TTC549 (cell line): ENCODE data around the gene SCAF4.
"Not testable (repeated sequence)": the region's sequence is repeated elsewhere in the genome, so short reads cannot be mapped to it uniquely, and the experiment has no call there.

Source experiments
- FAIRE-seq: peaks from 2 replicates; lab custom pipeline; 2012; peaks lifted over from hg19 to GRCh38; lab: Jason Lieb, UNC

The SCAF4 gene

DNA sequence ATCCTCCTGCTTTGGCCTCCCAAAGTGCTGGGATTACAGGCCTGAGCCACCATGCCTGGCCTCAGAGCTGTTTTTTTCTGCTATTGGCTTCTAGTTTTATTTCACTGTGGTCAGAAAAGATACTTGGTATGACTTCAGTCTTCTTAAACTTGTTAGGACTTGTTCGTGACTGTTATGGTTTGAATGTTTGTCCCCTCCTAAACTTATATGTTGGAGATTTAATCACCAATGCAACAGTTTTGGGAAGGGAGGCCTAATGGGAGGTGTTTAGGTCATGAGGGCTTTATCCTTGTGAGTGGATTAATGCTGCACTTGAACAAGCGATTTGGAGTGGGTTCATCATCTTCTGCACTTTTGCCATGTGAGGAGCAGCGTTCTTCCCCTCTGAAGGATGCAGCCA is 96.9 kb downstream of the SCAF4 start:
- FAIRE-seq = no peak

DNA sequence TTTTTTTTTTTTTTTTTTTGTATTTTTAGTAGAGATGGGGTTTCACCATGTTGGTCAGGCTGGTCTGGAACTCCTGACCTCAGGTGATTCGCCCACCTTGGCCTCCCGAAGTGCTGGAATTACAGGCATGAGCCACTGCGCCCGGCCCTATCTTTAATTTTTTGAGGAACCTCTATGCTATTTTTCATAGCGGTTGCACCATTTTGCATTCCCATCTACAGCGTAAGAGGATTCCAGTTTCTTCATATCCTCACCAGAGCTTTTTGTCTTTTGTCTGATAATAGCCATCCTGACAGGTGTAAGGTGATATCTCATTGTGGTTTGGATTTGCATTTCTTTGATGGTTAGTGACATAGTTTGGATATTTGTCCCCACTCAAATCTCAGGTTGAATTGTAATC is 100.0 kb downstream of the SCAF4 start:
- not testable (repeated sequence) for FAIRE-seq

DNA sequence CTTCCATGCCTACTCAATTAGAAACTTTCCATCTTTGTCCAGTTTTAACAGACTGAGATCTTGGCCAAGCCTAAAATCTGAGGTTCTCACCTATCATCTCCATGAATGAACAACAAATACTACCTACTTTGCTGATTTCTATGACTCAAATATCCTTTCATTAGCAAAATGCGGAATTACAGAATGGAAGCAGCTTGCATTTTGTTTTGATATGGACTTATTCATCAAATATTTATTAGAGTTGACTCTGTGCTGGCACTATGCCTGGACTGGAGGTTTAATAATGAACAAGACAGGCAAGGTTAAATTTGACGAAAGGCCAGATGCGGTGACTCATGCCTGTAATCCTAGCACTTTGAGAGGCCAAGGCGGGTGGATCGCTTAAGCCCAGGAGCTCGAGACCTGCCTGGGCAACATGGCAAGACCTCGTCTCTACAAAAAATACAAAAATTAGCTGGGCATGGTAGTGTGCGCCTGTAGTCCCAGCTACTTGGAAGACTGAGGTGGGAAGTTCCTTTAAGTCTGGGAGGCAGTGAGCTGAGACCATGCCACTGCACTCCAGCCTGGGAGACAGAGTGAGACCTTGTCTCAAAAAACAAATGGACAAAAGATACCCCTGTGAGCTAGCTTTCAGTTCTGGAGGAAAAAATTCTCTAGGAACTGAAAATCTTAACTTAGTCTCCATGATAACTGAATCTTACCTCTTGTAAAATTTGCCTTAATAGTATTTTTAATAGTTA is 101.8 kb downstream of the SCAF4 start:
- FAIRE-seq = no peak

DNA sequence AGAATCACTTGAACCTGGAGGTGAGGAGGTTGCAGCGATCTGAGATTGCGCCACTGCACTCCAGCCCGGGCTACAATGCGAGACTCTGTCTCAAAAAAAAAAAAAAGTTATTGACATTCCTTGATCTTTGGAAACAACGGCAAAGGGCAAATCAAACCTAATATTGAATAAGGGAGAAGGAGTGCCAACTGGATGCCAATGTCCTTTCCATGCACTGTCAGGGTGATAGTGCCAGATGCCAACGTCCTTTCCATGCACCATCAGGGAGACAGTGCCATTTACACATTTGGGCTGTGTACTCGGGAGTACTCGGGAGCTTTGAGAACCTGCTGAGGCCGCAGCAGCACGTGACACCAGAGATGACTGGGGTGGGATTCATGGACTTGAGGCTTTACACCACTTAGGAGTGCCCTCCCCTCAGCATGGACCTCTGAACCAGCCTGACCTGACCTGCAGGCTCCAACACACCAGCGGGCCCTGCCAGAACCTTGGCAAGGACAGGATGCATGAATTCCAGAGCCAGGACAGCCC is 106.9 kb downstream of the SCAF4 start:
- FAIRE-seq = no peak

DNA sequence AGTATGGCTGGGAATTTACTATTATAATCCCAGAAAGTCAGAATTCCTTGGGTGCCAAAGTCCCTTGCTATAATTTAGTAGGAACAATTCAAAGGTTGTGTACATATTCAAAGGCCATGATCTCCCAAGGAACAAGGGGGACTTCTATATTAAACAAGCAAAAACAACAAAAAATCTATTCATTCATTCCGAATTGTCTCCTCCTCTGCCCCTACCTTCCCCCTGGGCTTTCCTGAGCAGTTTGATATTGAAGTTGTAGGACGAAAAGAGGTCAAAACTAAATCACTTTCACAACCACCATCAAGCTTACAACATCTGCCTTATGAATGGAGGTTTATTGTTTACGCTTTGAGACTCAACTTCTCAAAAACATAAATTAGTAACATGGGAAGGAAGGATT is 107.7 kb downstream of the SCAF4 start:
- FAIRE-seq = no peak

DNA sequence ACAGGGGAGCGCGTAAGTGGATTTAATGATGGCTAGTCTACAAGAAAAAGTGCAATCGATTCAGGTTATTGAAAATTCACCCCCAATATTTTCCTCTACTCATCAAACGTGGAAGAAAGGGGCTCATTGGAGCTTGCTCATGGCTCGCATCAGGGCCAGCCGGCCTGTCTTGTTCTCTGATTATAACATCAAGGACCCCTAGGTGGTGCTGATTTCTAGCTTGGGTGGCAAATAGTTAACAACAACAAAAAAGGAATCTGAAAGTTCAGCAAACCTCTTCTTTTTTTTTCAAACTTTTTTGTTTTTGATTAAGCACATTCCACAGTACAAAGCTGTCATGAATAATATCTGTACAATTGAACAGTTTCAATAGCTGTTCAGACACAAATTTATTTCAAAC is 108.3 kb downstream of the SCAF4 start:
- no peak for FAIRE-seq

DNA sequence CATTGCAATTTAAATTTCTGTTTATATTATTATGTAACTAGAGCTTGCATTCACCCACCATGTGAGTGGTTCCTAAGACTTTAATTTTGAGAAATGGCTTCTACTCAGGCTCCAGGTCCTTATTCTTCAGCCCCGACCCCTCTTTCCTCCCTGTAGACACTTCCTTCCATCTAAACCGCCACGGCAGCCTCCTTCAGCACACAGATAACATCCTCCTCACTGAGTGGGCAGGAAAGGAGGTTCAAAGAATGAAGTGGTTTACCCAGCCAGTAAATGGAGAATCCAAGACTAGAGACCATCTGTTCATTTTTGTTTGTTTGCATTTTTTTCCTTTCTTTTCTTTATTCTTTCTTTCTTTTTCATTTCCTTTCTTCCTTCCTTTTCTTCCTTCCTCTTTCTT is 109.5 kb downstream of the SCAF4 start:
- FAIRE-seq = no peak
